ENCODE results near the gene MYO19.
"Not testable (repeated sequence)": the region's sequence is repeated elsewhere in the genome, so short reads cannot be mapped to it uniquely, and the experiment has no call there.

MYO19 gene

DNA sequence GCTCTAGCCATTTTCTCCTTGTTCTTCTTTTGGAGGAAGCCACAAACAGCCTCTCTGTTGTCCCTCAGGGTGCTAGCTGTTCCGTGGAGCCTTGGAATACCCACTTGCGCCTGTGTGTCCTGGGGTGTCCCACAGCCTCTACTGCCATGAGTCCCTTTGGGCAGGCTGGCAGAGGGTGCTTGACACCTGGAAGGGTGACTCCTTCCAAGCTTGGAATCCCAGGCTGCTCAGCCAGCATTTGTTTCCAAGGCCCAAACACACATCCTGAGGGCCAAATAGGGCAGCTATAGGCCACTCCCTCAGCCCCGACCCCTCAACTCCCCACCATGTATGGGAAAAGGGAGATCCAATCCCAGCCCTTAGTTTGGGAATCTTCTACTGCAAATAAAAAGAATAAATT is 33.3 kb downstream of the MYO19 start:
- DNase-seq (ENCODE audit: low spot score) = no peak

DNA sequence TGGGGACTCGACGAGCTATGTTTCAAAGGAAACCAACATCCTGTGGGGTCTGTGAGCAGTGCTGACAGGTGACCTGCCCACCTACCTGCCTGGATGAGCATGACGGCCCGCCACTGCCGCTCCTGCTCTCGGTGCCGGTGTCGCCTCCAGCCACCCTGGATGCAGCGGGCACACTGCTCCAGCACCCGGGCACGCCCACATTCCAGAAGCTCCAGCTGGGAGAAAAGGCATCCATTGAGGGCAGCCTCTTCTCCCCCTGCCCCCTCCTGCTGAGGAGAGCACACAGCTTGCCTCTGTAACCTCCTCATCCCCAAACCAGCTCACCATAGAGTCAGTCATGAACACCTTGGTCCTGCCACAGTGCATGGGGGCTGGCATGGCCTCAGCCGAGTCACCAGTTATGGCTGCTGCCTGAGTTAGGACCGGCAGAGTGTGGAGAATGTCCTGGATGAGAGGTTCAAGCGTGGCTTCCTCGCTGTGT is 33.9 kb downstream of the MYO19 start:
- DNase-seq (ENCODE audit: low spot score) = no peak

DNA sequence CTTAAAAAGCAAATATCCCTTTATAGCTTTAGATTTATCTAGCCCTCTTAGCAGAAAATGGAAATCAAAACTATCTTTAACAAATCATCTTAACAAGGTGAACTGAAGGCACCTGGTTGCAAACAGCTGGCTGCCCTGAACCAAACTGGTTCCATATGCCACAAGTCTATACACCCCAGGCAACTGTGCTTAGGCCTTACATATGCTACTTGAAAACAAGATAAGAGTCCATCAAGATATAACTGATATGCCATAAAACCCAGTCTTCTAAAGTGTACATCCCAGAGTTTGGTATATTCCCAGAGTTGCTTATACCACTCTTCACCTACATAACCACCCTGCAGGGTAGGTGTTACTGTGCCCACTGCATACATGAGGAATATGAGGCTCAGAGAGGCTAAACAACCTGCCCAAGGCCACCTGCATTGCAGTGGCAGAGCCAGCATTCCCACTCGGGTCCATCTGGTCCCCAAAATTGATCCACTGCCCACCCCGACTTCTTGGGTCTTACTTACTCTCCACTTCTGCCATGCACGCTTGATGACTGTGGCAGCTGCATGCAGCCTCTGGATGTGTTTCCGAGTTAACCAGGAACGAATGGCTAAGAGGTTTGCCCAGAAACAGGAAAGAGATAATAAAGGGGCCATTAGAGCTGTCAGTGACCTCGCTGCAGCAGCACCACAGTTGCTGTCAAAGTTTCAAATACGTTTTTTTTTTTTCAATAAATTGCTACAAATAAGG is 35.9 kb downstream of the MYO19 start:
- no peak for DNase-seq (ENCODE audit: low spot score)

GRCh38 chr17:36498155-36498554 is 36.5 kb downstream of the MYO19 start:
- DNase-seq (ENCODE audit: low spot score) = no peak

DNA sequence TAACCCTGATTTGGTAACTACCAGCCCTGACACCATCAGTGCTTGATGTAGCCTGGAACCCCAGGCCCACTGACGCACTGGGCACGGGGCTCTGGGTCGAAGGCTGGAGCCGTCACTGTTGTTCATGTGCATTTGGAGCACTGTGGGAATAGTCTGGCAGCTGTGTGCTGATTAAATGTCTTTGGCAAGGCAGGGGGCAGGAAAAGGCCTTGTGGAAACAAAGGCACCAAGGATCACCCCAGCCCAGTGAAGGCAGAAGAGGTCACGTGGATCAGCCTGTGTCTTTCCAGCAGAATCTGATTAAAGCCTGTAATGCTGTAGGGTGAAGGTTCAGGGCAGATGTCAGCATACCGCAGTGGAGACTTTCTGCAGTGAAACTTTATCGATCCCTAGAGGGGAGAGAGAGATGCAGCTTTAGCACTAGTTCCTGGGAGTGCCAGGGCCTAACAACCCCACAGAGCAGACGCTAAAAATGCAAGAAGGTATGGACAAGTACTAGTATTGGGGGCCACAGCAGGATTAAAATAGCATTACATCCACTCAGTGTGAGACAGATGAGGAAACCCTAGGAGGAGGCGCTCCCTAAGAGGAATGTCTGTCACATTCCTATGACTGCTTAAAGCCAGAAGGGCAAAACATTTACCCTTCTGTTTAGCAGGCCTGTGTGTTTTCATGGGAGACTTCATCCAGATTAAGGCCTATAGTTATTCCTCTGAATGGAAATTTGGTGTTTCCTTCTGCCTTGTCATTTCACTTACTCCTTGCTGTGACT is 38.5 kb downstream of the MYO19 start:
- DNase-seq (ENCODE audit: low spot score) = no peak

- DNase-seq (ENCODE audit: low spot score) = no peak
Observed at GRCh38 chr17:36495076-36495578, 39.5 kb downstream of the MYO19 start.

- no peak for DNase-seq (ENCODE audit: low spot score)
Observed at GRCh38 chr17:36494674-36495073, 40.0 kb downstream of the MYO19 start.

GRCh38 chr17:36493956-36494355 is 40.7 kb downstream of the MYO19 start:
- no peak for DNase-seq (ENCODE audit: low spot score)

GRCh38 chr17:36486204-36487194 is 48.2 kb downstream of the MYO19 start, which contains the start of gene ZNHIT3:
TSS of gene ZNHIT3 (plus strand) at chr17:36486681. CDS start at chr17:36486700, 19 bp downstream.
- DNase-seq (ENCODE audit: low spot score) = peak; percentile 92

DNA sequence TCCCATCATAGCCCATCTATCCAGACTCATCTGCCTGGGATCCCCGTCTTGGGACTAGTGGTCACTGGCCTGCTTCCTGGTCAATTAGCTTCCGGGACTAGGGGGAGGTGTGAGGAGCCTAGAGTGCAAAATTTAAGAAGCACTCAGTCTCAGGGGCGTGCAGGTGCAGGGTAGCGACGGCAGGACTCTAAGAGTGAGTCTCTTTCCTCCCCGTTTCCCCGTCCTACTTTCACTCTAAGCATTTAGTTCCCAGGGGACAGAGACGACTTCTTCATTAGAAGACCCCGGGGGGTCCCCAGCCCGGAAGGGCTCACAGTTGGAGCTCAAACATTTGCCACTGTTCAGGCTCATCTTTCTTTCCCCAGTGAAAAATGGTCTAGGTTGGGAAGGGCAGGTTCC is 48.9 kb downstream of the MYO19 start:
- no peak for DNase-seq (ENCODE audit: low spot score)

- no peak for DNase-seq (ENCODE audit: low spot score)
Observed at GRCh38 chr17:36485027-36485426, 49.6 kb downstream of the MYO19 start.

GRCh38 chr17:36484021-36484420 is 50.6 kb downstream of the MYO19 start:
- DNase-seq (ENCODE audit: low spot score) = not testable (repeated sequence)

- peak; percentile 76 for DNase-seq (ENCODE audit: low spot score)
Observed at GRCh38 chr17:36482611-36483504, 51.8 kb downstream of the MYO19 start.

GRCh38 chr17:36481829-36482228 is 52.8 kb downstream of the MYO19 start:
- no peak for DNase-seq (ENCODE audit: low spot score)

- DNase-seq (ENCODE audit: low spot score) = no peak
Observed at GRCh38 chr17:36475346-36475970, 59.2 kb downstream of the MYO19 start.

DNA sequence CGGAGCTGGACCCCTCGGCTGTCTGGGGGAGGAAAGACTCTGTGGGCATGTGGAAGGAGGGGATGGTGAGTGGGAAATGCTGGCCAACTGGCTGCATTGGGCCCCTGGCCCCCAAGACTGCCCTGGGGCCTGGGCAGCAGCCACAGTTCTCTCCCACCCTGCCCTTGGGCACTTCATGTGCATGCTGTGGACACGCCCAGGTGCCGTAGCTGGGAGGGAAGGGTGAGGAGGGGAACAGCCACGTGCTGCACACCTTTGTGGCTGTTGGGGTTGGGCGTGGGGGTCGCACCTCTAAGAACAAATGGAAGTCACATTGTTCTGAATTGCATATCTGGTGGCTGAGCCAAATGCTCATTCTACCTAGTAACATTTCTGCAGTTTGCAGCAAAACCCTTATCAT is 60.1 kb downstream of the MYO19 start:
- DNase-seq (ENCODE audit: low spot score) = no peak

- DNase-seq (ENCODE audit: low spot score) = no peak
Observed at GRCh38 chr17:36470499-36470898, 64.2 kb downstream of the MYO19 start.

GRCh38 chr17:36469733-36470132 is 64.9 kb downstream of the MYO19 start:
- DNase-seq (ENCODE audit: low spot score) = no peak

DNA sequence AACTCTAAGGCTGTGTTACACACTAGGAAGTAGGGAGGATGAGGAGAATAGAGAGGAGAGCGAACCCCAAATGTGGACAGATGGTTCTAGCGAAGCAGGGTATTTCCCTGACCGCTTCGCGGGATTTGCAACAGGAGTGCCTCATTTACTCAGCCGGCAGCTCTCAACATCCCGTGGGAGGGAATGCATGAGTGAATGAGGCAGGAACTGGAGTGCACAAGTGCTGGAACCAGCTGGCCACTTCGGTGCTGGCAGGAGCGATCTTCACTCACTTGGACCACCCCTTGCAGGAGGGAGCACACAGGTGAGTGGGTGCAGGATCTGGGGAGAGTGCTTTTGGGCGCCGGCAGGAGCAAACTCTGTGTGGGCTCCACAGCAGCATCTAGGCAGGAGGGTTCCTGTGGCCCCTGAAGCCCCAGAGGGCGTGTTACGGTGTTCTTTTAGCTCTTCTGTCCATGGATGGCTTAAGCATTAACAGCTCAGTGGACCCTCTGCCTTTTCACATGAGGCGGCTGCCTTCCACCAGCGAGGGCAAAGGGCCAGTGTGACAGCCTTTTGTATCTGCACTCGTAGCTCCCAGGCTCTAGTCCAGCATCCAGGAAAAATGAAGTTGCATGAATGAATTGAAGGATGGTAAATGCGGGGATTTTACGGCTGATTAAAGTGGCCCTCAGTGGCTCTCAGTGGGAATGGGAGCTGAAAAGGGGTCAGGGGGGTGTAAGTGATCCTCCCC is 65.6 kb downstream of the MYO19 start:
- DNase-seq (ENCODE audit: low spot score) = no peak

GRCh38 chr17:36464765-36465088 is 69.9 kb downstream of the MYO19 start:
- no peak for DNase-seq (ENCODE audit: low spot score)

All from CD4-positive, alpha-beta T cell treated with Interleukin-2 at 100 ng/mL for 4 hours (primary cell).